ENCODE measurements around the gene NLRP8. TPM values are rescaled to one million over a fixed set of nuclear protein-coding genes. Genes with fewer than 3 reads are reported as not detected.

Gene NLRP8
- total RNA-seq, 1 donor from 2014 or later, result not detected

DNA sequence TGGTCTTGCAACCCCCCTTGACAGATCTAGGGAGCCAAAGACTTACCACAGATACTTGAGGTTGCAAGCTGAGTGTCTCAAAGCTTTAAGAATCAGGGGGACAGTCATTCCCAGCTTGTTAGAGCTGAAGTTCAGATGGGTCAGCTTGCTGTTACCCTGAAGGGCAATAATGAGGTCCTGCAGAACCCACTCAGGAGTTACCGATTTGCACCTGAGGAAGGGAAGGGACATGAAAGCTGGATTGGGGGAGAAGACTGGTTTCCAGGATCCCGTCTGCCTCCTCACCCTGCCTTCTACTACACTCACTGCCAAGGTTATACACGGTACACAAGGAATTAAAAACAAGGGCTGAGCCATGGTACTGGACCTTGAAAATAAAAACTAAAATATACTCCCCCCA, 39.9 kb upstream of the NLRP8 start:
- Mint-ChIP-seq H3K9me3 (ENCODE audit: unreplicated experiment) (peaks cover 50% of the 10 kb centered on the region), H3K36me3 (ENCODE audit: low read depth, unreplicated experiment) (peaks cover 14% of the 10 kb centered on the region)

DNA sequence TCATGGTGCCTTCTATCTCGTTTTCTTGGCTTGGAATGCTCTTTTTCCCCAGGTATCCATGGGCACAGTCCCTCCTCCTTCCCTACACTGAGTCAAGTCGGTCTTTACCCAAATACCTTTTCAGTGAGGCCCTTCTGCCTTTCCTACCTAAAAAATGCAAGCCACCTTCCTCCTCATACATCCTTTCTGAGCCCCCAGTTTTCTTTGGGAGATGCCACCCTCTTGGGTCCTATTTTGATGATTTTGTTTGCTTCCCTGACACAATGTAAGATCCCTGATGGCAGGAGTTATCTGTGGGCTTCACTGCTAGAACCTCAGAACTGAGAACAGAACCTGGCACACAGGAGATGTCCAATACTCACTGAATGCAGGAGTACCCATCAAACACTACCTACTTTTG, 37.8 kb upstream of the NLRP8 start:
- no peak for DNase-seq (ENCODE audit: low spot score)
- H3K36me3 Mint-ChIP-seq (ENCODE audit: low read depth, unreplicated experiment), result peaks cover 16% of the 10 kb centered on the region
- peaks cover 49% of the 10 kb centered on the region for H3K9me3 Mint-ChIP-seq (ENCODE audit: unreplicated experiment)
- TF ChIP-seq, protein P1, sequence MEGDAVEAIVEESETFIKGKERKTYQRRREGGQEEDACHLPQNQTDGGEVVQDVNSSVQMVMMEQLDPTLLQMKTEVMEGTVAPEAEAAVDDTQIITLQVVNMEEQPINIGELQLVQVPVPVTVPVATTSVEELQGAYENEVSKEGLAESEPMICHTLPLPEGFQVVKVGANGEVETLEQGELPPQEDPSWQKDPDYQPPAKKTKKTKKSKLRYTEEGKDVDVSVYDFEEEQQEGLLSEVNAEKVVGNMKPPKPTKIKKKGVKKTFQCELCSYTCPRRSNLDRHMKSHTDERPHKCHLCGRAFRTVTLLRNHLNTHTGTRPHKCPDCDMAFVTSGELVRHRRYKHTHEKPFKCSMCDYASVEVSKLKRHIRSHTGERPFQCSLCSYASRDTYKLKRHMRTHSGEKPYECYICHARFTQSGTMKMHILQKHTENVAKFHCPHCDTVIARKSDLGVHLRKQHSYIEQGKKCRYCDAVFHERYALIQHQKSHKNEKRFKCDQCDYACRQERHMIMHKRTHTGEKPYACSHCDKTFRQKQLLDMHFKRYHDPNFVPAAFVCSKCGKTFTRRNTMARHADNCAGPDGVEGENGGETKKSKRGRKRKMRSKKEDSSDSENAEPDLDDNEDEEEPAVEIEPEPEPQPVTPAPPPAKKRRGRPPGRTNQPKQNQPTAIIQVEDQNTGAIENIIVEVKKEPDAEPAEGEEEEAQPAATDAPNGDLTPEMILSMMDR (IDR thresholded peaks at IDR 0.05; ENCODE audit: unreplicated experiment), result no peak
- no peaks in the 10 kb centered on the region for H3K4me1 Mint-ChIP-seq (ENCODE audit: unreplicated experiment)
- H3K4me3 Mint-ChIP-seq (ENCODE audit: unreplicated experiment), result no peak overlapping the region
- no peak overlapping the region for H3K27ac Mint-ChIP-seq (ENCODE audit: unreplicated experiment)
- H3K27me3 Mint-ChIP-seq (ENCODE audit: unreplicated experiment), result peaks cover 5% of the 10 kb centered on the region

More for the DNA sequence above, 39.9 kb upstream of the NLRP8 start:
- Mint-ChIP-seq H3K4me1 (ENCODE audit: unreplicated experiment) (no peaks in the 10 kb centered on the region), H3K27ac (ENCODE audit: unreplicated experiment) (no peak overlapping the region), H3K4me3 (ENCODE audit: unreplicated experiment) (no peak overlapping the region), H3K27me3 (ENCODE audit: unreplicated experiment) (peaks cover 5% of the 10 kb centered on the region)
- DNase-seq (ENCODE audit: low spot score), result no peak
- TF ChIP-seq, protein P1 (IDR thresholded peaks at IDR 0.05; ENCODE audit: unreplicated experiment), result no peak

DNA sequence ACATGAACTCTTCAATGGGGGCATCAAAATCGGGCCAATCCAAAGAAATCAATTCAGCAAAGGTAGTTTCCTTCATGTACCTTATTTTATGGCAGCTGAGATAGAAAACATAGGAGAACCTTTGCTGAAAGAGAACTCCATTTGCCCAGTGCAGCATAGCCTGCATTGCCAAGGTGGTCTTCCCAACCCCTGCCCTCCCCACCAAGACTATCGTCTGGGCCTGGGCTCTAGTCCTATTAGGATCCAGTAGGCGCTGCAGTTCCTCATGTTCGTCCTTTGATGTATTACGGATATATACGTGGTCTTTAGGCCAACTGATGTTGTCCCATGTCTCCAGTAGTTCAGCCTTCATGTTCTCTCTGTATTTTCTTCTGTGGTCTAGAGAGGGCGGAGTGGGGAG, 34.7 kb upstream of the NLRP8 start:
- TF ChIP-seq, protein P1 (IDR thresholded peaks at IDR 0.05; ENCODE audit: unreplicated experiment), result no peak
- Mint-ChIP-seq H3K4me3 (ENCODE audit: unreplicated experiment) (no peak overlapping the region), H3K27me3 (ENCODE audit: unreplicated experiment) (peaks cover 2% of the 10 kb centered on the region), H3K9me3 (ENCODE audit: unreplicated experiment) (peaks cover 63% of the 10 kb centered on the region), H3K27ac (ENCODE audit: unreplicated experiment) (no peak overlapping the region), H3K4me1 (ENCODE audit: unreplicated experiment) (no peaks in the 10 kb centered on the region), H3K36me3 (ENCODE audit: low read depth, unreplicated experiment) (peaks cover 15% of the 10 kb centered on the region)
- DNase-seq (ENCODE audit: low spot score), result no peak

DNA sequence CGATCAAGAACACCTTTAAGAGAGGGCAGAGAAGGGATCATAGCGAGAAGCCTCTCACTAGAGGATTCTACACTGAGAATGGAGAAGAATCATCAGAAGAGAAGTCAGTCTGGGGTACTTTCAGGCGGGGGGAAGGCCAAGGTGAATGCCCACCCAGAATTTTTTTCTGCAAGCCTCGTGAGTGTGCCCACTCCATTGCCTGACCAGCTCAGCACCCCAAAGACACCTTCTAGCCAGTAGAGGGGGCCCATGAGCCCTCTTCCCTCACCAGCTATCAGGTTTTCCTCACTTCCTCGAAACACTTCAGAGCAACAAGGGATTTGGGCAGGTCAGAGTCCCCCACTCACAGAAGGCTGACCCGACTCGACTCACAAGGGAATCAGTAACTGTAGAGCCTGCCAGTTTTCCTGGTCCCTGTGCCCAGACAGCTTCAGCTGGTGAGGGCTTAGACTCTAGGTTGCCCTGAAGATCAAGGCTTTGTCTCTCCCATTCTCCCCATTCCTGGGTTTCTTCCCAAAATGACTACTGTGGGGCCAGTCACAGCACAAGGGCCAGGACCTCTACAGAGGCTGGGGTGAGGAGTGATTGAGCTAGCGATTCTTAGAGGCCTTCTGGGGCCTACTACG, 33.9 kb upstream of the NLRP8 start:
- no peak for DNase-seq (ENCODE audit: low spot score)
- H3K4me1 Mint-ChIP-seq (ENCODE audit: unreplicated experiment), result no peaks in the 10 kb centered on the region
- H3K27ac Mint-ChIP-seq (ENCODE audit: unreplicated experiment), result no peak overlapping the region
- peaks cover 2% of the 10 kb centered on the region for H3K27me3 Mint-ChIP-seq (ENCODE audit: unreplicated experiment)
- peaks cover 12% of the 10 kb centered on the region for H3K36me3 Mint-ChIP-seq (ENCODE audit: low read depth, unreplicated experiment)
- TF ChIP-seq, protein P1 (IDR thresholded peaks at IDR 0.05; ENCODE audit: unreplicated experiment), result no peak
- H3K9me3 Mint-ChIP-seq (ENCODE audit: unreplicated experiment), result peaks cover 56% of the 10 kb centered on the region
- no peak overlapping the region for H3K4me3 Mint-ChIP-seq (ENCODE audit: unreplicated experiment)

DNA sequence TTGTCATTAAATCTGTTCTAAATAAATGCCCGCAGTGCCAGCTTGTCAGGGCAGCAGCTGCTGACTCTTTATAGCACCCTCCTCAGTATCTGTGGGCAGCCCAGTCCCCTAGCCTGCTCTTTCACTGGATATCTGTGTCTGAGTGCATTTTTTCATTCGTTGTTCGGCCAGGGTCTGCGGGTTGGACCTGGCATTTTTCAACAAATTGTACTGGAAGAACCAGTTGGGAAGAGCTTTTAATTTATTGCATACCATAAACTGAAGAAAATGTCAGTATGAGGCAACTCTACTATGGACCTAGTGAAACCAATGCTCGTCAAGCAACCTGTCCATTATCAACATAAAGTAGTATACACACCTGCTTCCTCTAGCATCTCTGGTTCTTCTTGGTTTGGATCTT, 24.1 kb upstream of the NLRP8 start:
- TF ChIP-seq, protein P1 (IDR thresholded peaks at IDR 0.05; ENCODE audit: unreplicated experiment), result no peak
- H3K9me3 Mint-ChIP-seq (ENCODE audit: unreplicated experiment), result peaks cover 28% of the 10 kb centered on the region
- no peak overlapping the region for H3K27ac Mint-ChIP-seq (ENCODE audit: unreplicated experiment)
- H3K36me3 Mint-ChIP-seq (ENCODE audit: low read depth, unreplicated experiment), result peaks cover 3% of the 10 kb centered on the region
- DNase-seq (ENCODE audit: low spot score), result no peak
- H3K4me1 Mint-ChIP-seq (ENCODE audit: unreplicated experiment), result no peaks in the 10 kb centered on the region
- no peaks in the 10 kb centered on the region for H3K27me3 Mint-ChIP-seq (ENCODE audit: unreplicated experiment)
- H3K4me3 Mint-ChIP-seq (ENCODE audit: unreplicated experiment), result no peak overlapping the region

Measured in endothelial cell (in vitro differentiated cells).